Smooth muscle cell (in vitro differentiated cells): ENCODE data around the gene MAML3. TPM values are rescaled to one million over a fixed set of nuclear protein-coding genes. Genes with fewer than 3 reads are reported as not detected.

Experiments used
- DNase-seq: peaks from one replicate; lab custom pipeline; 2025; ENCODE audit not compliant: unreplicated experiment; lab: John Stamatoyannopoulos, UW
- H2AFZ ChIP-seq: fragments of 200-600 bp; sonication (generic); 2 replicates; pipeline ENCODE4 v1.6.0; 2016; ENCODE audit warnings: antibody characterized with exemption, low read depth, mild to moderate bottlenecking
- H3F3A ChIP-seq: fragments of 200-600 bp; sonication (generic); 2 replicates; pipeline ENCODE4 v1.6.0; 2017; ENCODE audit warnings: antibody characterized with exemption, low read depth
- H3K27ac ChIP-seq: fragments of 200-600 bp; sonication (generic); 2 replicates; pipeline ENCODE4 v1.5.1; 2016; ENCODE audit warnings: low read depth, mild to moderate bottlenecking
- H3K27me3 ChIP-seq: fragments of 200-600 bp; sonication (generic); 2 replicates; pipeline ENCODE4 v1.6.1; 2016; ENCODE audit warnings: low read depth, mild to moderate bottlenecking
- H3K36me3 ChIP-seq: fragments of 200-600 bp; sonication (generic); 2 replicates; pipeline ENCODE4 v1.5.1; 2016; ENCODE audit warnings: low read depth
- H3K4me1 ChIP-seq: fragments of 200-600 bp; sonication (generic); 2 replicates; pipeline ENCODE4 v1.5.1; 2016; ENCODE audit warnings: low read depth
- H3K4me2 ChIP-seq: fragments of 200-600 bp; sonication (generic); 2 replicates; pipeline ENCODE4 v1.6.0; 2016; ENCODE audit warnings: mild to moderate bottlenecking
- H3K4me3 ChIP-seq: fragments of 200-600 bp; sonication (generic); 2 replicates; pipeline ENCODE4 v1.5.1; 2016; ENCODE audit warnings: mild to moderate bottlenecking
- H3K79me2 ChIP-seq: fragments of 200-600 bp; sonication (generic); 2 replicates; pipeline ENCODE4 v1.6.0; 2016; ENCODE audit warnings: low read depth, mild to moderate bottlenecking
- H3K9ac ChIP-seq: fragments of 200-600 bp; sonication (generic); 2 replicates; pipeline ENCODE4 v1.6.0; 2016; ENCODE audit warnings: low read depth
- H3K9me3 ChIP-seq: fragments of 200-600 bp; sonication (generic); replicated peaks from 2 replicates; pipeline ENCODE4 v1.5.1; 2016; ENCODE audit warnings: low read depth
- H4K20me1 ChIP-seq: fragments of 200-600 bp; sonication (generic); 2 replicates; pipeline ENCODE4 v1.6.0; 2016; ENCODE audit warnings: low read depth
- WGBS: methylation state at CpG from one replicate; pipeline ENCODE4 v1.1.7; 2016; ENCODE audit warnings: low lambda C conversion rate; 5-methylcytosine and 5-hydroxymethylcytosine counted together
- polyA plus RNA-seq: library from polyadenylated mRNA; unstranded; fragments of >200 nt; fragmentation: Nextera tagmentation; extraction: Ambion mirVana; gene quantifications from 2 replicates; pipeline ENCODE4 v1.2.1, GENCODE V29; 2016
- total RNA-seq: library from RNA; depleted of rRNA; stranded (reverse); fragments of >200 nt; gene quantifications from 2 replicates; pipeline ENCODE4 v1.2.3, GENCODE V29; 2014
- TF ChIP-seq, protein P1 (sequence below): fragments of 200-600 bp; sonication (generic); IDR thresholded peaks from 2 replicates; pipeline ENCODE4 v1.5.1; 2017; ENCODE audit warnings: borderline replicate concordance, mild to moderate bottlenecking, antibody characterized with exemption; ENCODE audit not compliant: insufficient read depth, poor library complexity, severe bottlenecking

Gene MAML3
- total and polyA plus RNA-seq, 2 experiments from 2014 or later, result 4.9 to 12.6 TPM

DNA sequence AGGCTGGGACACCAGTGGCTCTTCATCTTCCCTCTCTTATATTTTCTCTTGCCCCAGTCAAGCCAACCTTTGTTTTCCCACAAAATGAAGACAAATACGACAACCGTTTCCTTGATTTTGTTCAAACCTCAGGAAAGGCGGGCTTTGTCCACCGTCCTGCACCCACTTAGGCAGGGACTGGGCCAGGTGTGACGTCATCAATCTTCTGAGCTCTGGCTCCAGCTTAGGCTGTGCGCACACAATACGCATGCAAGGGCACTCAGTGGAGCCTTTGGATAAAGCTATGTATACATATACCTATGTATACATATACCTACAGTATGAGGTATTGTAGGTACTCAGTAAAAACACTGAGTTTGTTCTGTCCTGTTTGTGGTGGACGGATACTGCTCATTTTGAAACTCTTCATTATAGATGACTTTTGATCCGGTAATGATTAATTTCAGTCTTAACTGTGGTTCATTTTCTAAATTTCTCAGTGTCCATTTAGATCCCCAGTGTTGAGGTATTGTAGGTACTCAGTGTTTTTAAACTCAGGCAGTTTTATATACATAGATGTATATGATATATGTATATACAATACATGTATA is 293.5 kb downstream of the MAML3 start:
- DNase-seq, result no peak
- H4K20me1 ChIP-seq, result peaks cover 32% of the 10 kb centered on the region
- H3F3A ChIP-seq, result peaks cover 5% of the 10 kb centered on the region
- WGBS, result 97% methylated on average over 9 of the region's 9 CpGs
- H3K4me2 ChIP-seq, result no peak overlapping the region
- no peaks in the 10 kb centered on the region for H3K36me3 ChIP-seq
- peaks cover 32% of the 10 kb centered on the region for H3K4me1 ChIP-seq
- no peak overlapping the region for H3K27ac ChIP-seq
- TF ChIP-seq, protein P1, sequence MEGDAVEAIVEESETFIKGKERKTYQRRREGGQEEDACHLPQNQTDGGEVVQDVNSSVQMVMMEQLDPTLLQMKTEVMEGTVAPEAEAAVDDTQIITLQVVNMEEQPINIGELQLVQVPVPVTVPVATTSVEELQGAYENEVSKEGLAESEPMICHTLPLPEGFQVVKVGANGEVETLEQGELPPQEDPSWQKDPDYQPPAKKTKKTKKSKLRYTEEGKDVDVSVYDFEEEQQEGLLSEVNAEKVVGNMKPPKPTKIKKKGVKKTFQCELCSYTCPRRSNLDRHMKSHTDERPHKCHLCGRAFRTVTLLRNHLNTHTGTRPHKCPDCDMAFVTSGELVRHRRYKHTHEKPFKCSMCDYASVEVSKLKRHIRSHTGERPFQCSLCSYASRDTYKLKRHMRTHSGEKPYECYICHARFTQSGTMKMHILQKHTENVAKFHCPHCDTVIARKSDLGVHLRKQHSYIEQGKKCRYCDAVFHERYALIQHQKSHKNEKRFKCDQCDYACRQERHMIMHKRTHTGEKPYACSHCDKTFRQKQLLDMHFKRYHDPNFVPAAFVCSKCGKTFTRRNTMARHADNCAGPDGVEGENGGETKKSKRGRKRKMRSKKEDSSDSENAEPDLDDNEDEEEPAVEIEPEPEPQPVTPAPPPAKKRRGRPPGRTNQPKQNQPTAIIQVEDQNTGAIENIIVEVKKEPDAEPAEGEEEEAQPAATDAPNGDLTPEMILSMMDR, result no peak
- no peak overlapping the region for H3K4me3 ChIP-seq
- H3K27me3 ChIP-seq, result no peaks in the 10 kb centered on the region
- H3K79me2 ChIP-seq, result peaks cover 5% of the 10 kb centered on the region
- H3K9me3 ChIP-seq, result no peaks in the 10 kb centered on the region
- H2AFZ ChIP-seq, result no peak overlapping the region
- no peak overlapping the region for H3K9ac ChIP-seq

DNA sequence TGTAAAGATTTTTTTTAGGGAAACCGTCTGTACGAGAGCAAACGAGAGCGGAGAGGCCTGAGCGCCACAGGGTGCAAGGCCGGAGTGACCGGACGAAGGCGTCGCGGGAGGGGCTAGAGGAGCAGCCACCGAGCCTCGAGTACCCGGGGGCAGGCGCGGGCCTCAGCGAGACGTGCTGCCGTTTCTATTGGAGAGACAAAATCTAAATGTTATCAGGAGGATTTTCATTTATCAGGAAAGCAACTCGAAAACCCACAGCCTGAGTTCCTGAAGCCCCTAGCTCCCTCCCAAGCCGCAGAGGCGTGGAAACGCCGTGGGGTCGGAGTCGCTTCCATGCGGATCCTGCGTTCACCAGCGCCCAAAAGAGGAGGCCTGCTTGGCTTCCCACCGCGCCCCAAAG is 294.1 kb downstream of the MAML3 start:
- no peaks in the 10 kb centered on the region for H3K9me3 ChIP-seq
- no peak overlapping the region for H2AFZ ChIP-seq
- H3F3A ChIP-seq, result peaks cover 5% of the 10 kb centered on the region
- H3K36me3 ChIP-seq, result no peaks in the 10 kb centered on the region
- peaks cover 33% of the 10 kb centered on the region for H3K4me1 ChIP-seq
- DNase-seq, result no peak
- H3K27me3 ChIP-seq, result no peaks in the 10 kb centered on the region
- no peak overlapping the region for H3K27ac ChIP-seq
- no peak overlapping the region for H3K4me2 ChIP-seq
- H4K20me1 ChIP-seq, result peaks cover 36% of the 10 kb centered on the region
- 95% methylated on average over 31 of the region's 31 CpGs for WGBS
- H3K79me2 ChIP-seq, result peaks cover 7% of the 10 kb centered on the region
- no peak overlapping the region for H3K9ac ChIP-seq
- no peak overlapping the region for H3K4me3 ChIP-seq
- TF ChIP-seq, protein P1, result no peak

DNA sequence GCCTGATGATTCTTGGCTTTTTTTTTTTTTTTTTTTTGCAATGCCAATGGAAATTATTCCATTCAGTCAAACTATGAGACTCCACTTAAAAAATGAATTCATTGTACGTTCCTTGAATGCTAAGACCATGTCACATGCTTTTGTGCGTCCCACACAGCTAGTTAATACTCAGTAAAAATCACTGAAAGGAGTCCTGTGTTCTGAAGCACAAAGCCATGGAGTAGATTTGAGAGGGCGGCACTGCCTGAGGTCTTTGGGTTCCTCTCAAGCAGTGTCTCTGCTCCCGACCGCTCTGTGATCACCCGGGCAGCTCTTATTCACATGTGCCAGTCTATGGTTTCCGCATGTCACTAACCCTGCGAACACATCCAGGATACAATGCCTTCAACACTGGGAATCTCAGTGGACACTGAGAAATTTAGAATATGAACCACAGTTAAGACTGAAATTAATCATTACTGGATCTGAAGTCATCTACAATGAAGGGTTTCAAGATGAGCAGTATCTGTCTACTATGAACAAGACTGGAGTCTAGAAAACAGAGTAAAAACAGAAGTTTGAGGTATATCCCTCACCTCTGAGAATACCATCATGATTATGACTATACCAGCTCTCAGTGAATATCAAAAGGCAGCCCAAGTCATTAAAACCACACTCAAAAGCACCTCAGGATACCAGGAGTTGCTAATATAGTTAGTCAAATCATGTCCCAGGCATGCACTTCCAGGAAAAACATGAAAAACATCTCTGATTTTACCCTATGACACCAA is 295.4 kb downstream of the MAML3 start:
- DNase-seq, result no peak
- H3K36me3 ChIP-seq, result no peaks in the 10 kb centered on the region
- peaks cover 5% of the 10 kb centered on the region for H3F3A ChIP-seq
- peaks cover 36% of the 10 kb centered on the region for H4K20me1 ChIP-seq
- peaks cover 35% of the 10 kb centered on the region for H3K4me1 ChIP-seq
- no peak overlapping the region for H3K27ac ChIP-seq
- H3K79me2 ChIP-seq, result peaks cover 12% of the 10 kb centered on the region
- no peaks in the 10 kb centered on the region for H3K27me3 ChIP-seq
- WGBS, result 91% methylated on average over 8 of the region's 8 CpGs
- H2AFZ ChIP-seq, result no peak overlapping the region
- no peak overlapping the region for H3K4me3 ChIP-seq
- H3K4me2 ChIP-seq, result no peak overlapping the region
- TF ChIP-seq, protein P1, result no peak
- no peak overlapping the region for H3K9ac ChIP-seq
- no peaks in the 10 kb centered on the region for H3K9me3 ChIP-seq

DNA sequence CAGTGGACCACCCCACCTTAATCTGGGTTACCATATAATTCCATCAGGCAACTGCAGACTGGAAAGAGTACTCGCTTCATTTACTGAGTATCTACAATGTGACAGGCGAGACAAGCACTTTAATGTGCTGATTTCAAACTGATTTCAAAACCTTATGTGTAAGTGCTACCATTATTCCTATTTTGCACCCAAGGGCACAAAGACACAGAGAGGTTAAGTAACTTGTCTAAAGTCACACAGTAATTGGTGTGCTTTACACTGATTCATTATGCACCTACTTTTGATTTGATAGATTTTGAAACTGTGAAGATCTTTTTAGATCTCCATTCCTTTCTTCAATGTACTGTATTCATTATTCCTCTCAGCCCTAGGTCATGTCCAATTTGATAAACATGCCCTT is 296.0 kb downstream of the MAML3 start:
- peaks cover 12% of the 10 kb centered on the region for H3K79me2 ChIP-seq
- DNase-seq, result no peak
- no peak overlapping the region for H3K4me2 ChIP-seq
- H3F3A ChIP-seq, result peaks cover 5% of the 10 kb centered on the region
- TF ChIP-seq, protein P1, result no peak
- H3K36me3 ChIP-seq, result no peaks in the 10 kb centered on the region
- no peak overlapping the region for H3K9ac ChIP-seq
- H3K9me3 ChIP-seq, result no peaks in the 10 kb centered on the region
- WGBS, result 44% methylated on average over 2 of the region's 2 CpGs
- H4K20me1 ChIP-seq, result peaks cover 36% of the 10 kb centered on the region
- no peak overlapping the region for H3K4me3 ChIP-seq
- H3K4me1 ChIP-seq, result peaks cover 41% of the 10 kb centered on the region
- no peak overlapping the region for H3K27ac ChIP-seq
- no peaks in the 10 kb centered on the region for H3K27me3 ChIP-seq
- no peak overlapping the region for H2AFZ ChIP-seq
